ENCODE results near the gene DPY19L1.
"Not testable (repeated sequence)": the region's sequence is repeated elsewhere in the genome, so short reads cannot be mapped to it uniquely, and the experiment has no call there.

Gene DPY19L1

DNA sequence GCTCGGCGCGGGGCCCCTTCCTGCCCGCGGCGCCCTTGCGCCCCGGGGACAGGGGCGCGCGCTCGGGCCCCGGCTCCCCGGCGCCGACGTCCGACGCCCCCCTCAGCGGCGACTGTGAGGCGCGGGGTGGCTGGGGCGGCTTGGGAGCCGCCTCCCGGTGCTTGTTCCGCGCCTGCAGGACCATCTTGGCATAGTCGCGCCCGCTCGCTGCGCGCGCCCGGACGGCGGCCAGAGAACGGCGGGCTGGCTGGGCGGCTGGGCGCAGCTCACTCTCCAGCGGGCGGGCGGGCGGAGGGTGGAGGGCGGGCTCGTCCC is at the start of gene DPY19L1:
Gene DPY19L1 (minus strand): TSS at position 275 of the 315 bp plus-strand sequence. CDS start 91 bp downstream, at position 184.
- CTCF ChIA-PET, result no interaction called here
- TF ChIP-seq, protein P1, sequence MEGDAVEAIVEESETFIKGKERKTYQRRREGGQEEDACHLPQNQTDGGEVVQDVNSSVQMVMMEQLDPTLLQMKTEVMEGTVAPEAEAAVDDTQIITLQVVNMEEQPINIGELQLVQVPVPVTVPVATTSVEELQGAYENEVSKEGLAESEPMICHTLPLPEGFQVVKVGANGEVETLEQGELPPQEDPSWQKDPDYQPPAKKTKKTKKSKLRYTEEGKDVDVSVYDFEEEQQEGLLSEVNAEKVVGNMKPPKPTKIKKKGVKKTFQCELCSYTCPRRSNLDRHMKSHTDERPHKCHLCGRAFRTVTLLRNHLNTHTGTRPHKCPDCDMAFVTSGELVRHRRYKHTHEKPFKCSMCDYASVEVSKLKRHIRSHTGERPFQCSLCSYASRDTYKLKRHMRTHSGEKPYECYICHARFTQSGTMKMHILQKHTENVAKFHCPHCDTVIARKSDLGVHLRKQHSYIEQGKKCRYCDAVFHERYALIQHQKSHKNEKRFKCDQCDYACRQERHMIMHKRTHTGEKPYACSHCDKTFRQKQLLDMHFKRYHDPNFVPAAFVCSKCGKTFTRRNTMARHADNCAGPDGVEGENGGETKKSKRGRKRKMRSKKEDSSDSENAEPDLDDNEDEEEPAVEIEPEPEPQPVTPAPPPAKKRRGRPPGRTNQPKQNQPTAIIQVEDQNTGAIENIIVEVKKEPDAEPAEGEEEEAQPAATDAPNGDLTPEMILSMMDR (IDR thresholded peaks at IDR 0.05; ENCODE audit: control extremely low read depth, extremely low read depth, low read depth, missing control alignments), result no peak

DNA sequence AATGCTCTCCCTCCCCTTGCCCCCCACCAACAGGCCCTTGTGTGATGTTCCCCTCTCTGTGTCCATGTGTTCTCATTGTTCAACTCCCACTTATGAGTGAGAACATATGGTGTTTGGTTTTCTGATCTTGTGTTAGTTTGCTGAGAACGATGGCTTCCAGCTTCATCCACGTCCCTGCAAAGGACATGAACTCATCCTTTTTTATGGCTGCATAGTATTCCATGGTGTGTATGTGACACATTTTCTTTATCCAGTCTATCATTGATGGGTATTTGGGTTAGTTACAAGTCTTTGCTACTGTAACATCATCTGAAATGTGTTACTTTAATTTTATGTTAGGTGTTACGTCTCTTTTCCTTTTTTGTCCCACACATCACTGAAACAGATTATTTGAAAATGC is 42.2 kb upstream of the DPY19L1 start:
- CTCF ChIA-PET; POLR2A ChIA-PET; DNase-seq (ENCODE audit: extremely low spot score): not testable (repeated sequence)

More for the DNA sequence above, at the start of gene DPY19L1:
- POLR2A ChIA-PET, result no interaction called here
- DNase-seq (ENCODE audit: extremely low spot score), result no peak

DNA sequence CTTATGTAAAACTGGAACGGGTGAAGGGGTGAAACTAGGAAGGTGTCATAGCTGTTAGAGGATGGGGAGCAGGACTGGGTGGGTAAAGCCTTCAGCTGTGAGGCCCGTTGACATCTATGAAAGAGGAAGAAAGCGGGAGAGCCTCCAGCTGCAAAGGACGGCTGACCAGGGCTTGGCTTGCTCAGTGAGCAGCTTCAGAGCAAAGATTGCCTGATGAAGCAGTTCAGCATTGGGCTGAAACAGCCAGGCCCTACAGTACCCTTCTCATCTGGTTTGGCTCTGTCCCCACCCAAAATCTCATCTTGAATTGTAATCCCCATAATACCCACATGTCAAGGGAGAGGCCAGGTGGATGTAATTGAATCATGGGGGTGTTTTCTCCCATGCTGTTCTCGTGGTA is 36.7 kb upstream of the DPY19L1 start:
- DNase-seq (ENCODE audit: extremely low spot score); CTCF ChIA-PET; POLR2A ChIA-PET: not testable (repeated sequence)

GRCh38 chr7:35072950-35073827 is 35.9 kb upstream of the DPY19L1 start:
- POLR2A ChIA-PET; CTCF ChIA-PET; DNase-seq (ENCODE audit: extremely low spot score): not testable (repeated sequence)

DNA sequence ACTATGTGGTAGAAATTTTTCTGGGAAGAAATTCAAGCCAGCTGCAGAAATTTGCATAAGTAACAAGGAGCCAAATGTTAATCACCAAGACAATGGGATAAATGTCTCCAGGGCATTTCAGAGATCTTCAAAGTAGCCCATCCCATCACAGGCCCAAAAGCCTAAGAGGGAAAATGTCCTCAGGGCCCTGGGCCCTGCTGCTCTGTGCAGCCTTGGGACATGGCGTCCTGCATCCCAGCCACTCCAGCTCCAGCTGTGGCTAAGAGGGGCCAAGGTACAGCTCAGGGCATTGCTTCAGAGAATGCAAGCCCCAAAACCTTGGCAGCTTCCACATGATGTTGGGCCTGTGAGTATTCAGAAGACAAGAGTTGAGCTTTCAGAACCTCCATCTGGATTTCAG is 31.8 kb upstream of the DPY19L1 start:
- POLR2A ChIA-PET; CTCF ChIA-PET; DNase-seq (ENCODE audit: extremely low spot score): not testable (repeated sequence)

DNA sequence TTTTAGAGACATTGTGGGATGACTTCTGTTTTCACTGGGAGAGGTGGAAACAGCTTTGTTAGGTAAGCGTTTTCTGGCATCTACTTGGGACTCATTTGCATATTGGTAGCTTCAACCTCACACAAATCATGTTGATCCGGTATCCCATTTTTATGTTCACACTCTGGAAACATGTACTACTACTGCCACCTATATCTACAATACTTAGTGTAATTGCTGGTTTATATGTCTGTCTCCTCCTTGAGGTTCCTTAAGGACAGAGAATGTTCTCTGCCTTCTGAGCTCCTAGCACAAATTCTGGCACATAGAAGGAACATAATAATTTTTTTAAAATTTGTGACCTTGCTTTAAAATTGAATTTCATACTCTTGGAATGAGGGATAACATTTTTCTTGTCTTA is 28.1 kb upstream of the DPY19L1 start:
- DNase-seq (ENCODE audit: extremely low spot score); CTCF ChIA-PET; POLR2A ChIA-PET: not testable (repeated sequence)

GRCh38 chr7:35058571-35058970 is 21.3 kb upstream of the DPY19L1 start:
- DNase-seq (ENCODE audit: extremely low spot score); POLR2A ChIA-PET; CTCF ChIA-PET: not testable (repeated sequence)

DNA sequence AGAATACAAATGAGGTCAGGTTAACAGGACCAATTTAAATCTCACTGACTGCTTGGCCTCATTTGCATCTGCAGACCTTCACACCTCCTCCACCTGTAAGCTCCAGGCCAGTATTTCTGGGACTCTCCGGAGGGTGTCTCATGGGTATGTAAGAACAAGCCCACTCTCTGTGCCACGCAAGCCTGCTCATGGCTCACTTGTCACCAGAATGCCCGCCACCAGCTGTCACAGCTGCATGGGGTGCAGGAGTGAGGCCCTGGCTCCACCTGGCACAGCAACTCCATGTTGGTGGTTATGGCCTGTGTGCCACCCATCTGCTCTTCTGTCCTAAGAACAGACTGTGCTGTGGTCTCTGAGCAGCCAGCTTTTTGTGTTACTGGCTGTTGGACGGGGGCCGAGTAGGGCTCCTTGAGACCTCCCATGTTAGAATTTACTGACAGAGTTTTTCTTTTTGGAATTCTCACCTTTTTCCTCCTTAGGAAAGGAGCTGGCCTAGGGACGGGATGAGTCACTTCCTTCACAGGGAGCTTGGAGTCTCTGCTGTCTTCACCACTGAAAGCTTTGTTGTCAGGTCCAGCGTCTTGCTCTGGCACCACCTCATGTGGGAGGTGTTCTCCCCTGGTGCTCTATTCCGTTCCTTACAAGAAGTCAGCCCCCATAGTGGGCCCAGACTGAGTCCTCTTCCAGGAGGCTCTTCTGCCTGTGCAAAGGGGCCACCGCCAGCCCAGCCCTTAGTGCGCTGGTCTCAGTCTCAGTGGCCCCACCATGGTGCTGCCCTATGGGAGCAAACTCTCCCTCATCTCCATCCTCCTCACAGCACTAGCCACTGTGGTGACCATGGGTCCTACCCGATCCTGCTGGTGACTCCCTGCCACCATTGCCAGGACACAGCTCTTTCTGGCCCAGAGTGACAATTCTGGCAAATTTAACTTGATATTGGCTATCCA is 20.5 kb upstream of the DPY19L1 start:
- CTCF ChIA-PET; POLR2A ChIA-PET; DNase-seq (ENCODE audit: extremely low spot score): not testable (repeated sequence)

DNA sequence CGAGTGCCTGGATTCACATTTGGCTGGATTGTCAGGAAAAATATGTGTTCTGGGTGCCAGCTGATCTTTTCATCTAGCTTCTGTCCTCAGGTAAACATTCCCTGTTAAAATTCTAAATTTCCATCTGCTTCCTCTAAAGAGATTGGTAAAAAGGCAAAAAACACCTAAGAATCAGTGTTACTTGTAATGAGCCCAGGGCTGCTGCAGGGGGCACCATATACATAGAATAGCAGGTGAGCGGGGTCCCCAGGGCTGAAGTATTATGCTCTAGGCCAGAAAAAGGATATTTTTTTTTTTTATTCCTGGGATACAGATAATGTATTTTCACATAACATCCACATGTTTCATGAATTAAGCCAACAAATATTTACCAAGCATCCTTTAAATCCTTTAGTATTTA is 18.4 kb upstream of the DPY19L1 start:
- DNase-seq (ENCODE audit: extremely low spot score); CTCF ChIA-PET; POLR2A ChIA-PET: not testable (repeated sequence)

- DNase-seq (ENCODE audit: extremely low spot score); CTCF ChIA-PET; POLR2A ChIA-PET: not testable (repeated sequence)
These were observed 16.3 kb upstream of the DPY19L1 start for GRCh38 chr7:35053488-35054175.

DNA sequence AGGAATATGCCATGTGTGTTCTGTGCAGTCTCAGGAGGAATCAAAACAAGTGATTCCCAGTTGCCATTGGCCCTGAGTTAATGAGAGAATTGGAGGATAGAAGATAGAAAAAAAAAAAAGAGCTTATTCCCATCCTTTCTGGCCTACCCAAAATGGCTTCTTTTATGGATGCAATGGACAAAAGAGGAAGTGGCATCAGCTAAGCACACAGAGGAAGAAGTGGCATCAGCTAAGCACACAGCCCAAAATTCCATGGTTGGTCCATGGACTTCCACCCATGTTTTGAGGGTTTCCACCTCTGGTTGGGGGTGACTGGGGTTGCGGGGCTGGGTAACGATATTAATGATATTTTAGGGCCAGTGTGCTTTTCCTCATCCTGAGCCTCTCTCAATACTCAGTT is 11.1 kb upstream of the DPY19L1 start:
- POLR2A ChIA-PET; DNase-seq (ENCODE audit: extremely low spot score); CTCF ChIA-PET: not testable (repeated sequence)

GRCh38 chr7:35047912-35048305 is 10.6 kb upstream of the DPY19L1 start:
- DNase-seq (ENCODE audit: extremely low spot score); POLR2A ChIA-PET; CTCF ChIA-PET: not testable (repeated sequence)

DNA sequence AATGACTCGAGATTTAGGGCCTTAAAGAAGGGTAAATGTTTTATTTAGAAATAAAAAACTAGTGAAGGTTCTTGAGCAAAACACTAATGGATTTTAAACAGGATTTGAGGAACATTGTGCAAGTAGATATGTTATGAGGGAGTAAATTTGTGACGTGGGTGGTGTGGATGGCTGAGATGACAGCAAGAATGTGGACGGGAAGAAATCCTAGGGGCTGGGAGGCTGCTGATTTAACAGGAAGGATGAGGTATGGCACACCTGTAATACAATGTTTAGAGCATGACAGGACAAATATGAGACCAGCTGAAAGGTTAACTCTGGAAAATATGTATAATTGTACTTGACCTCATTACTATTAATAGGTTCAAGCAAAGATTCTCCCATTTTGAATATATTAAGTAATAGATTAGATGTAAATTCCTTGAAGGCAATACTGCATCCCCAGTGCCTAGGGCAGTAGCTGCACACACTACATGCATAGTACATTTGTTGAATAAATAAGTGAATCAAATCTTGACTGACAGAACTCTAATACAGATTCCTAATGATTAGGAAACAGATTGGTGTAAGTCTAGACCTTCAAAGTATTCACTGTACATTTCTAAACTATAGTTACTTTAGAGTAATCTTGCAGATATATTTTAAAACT is 10.1 kb upstream of the DPY19L1 start:
- CTCF ChIA-PET; DNase-seq (ENCODE audit: extremely low spot score); POLR2A ChIA-PET: not testable (repeated sequence)

GRCh38 chr7:35043301-35043700 is 6.0 kb upstream of the DPY19L1 start:
- DNase-seq (ENCODE audit: extremely low spot score); POLR2A ChIA-PET; CTCF ChIA-PET: not testable (repeated sequence)

Measured in GM10248 (cell line).